ENCODE results near the gene OLFML2B. TPM values are rescaled to one million over a fixed set of nuclear protein-coding genes. Genes with fewer than 3 reads are reported as not detected.

Gene OLFML2B
- total and polyA plus RNA-seq, 2 donors (not counting 1 experiment from before 2014, with no cell fraction given): 5.1 to 7.2 TPM

DNA sequence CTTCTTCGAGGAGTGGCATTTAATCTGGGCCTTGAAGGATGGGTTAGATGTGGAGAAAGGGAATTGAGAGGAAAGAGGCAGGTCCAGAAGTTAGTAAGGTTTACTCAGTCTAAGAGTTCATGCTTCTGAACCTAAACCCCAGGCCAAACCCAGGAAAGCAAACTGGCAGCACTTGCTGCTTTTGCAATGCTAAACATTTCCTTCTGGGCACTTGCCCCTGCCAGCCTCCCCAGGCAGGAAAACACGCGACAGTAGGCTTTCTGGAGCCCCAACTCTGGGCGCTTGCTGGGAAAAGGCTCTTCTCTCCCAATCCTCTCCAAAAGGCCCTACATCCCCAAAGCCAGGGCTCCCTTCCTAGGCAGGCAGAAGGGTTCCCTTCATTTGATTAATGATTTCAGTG, 2.5 kb downstream of the OLFML2B start:
- Histone ChIP-seq H3K9ac (ENCODE audit: insufficient read depth, low read length) (no peak overlapping the region), H3K27ac (ENCODE audit: insufficient read depth, low read length) (no peak overlapping the region), H3K4me3 (replicated peaks in 1 of 4; ENCODE audit: control extremely low read depth in 1 of 4, insufficient read depth in 1 of 4, low read depth in 3 of 4, low read length in 4 of 4) (peak overlapping the region in 1 of 4 experiments; percentile 79), H3K79me2 (ENCODE audit: control insufficient read depth, insufficient read depth, low read length) (no peaks in the 10 kb centered on the region), H3K4me2 (ENCODE audit: extremely low read depth, insufficient read depth, low read length) (no peak overlapping the region), H3K9me3 (ENCODE audit: control insufficient read depth, insufficient read depth, low read depth, low read length) (no peaks in the 10 kb centered on the region), H4K20me1 (ENCODE audit: control insufficient read depth, extremely low read depth, insufficient read depth, low read length) (no peaks in the 10 kb centered on the region), H3K4me1 (ENCODE audit: control insufficient read depth, extremely low read depth, insufficient read depth, low read length) (peaks cover 9% of the 10 kb centered on the region), H3K36me3 (ENCODE audit: control insufficient read depth, insufficient read depth, low read length) (no peaks in the 10 kb centered on the region), H2AFZ (ENCODE audit: low read length) (no peak overlapping the region), H3K27me3 (ENCODE audit: control insufficient read depth, insufficient read depth, low read length) (no peaks in the 10 kb centered on the region)
- no peak for DNase-seq (ENCODE audit: low read depth in 2 of 2)
- no peak for TF ChIP-seq EZH2 (IDR thresholded peaks at IDR 0.05; ENCODE audit: low read length, missing control alignments)
- TF ChIP-seq, protein P1, sequence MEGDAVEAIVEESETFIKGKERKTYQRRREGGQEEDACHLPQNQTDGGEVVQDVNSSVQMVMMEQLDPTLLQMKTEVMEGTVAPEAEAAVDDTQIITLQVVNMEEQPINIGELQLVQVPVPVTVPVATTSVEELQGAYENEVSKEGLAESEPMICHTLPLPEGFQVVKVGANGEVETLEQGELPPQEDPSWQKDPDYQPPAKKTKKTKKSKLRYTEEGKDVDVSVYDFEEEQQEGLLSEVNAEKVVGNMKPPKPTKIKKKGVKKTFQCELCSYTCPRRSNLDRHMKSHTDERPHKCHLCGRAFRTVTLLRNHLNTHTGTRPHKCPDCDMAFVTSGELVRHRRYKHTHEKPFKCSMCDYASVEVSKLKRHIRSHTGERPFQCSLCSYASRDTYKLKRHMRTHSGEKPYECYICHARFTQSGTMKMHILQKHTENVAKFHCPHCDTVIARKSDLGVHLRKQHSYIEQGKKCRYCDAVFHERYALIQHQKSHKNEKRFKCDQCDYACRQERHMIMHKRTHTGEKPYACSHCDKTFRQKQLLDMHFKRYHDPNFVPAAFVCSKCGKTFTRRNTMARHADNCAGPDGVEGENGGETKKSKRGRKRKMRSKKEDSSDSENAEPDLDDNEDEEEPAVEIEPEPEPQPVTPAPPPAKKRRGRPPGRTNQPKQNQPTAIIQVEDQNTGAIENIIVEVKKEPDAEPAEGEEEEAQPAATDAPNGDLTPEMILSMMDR (conservative IDR thresholded peaks at IDR 0.05 in 1 of 2, IDR thresholded peaks at IDR 0.05 in 1 of 2; ENCODE audit: low read depth in 1 of 2, low read length in 2 of 2): no peak

DNA sequence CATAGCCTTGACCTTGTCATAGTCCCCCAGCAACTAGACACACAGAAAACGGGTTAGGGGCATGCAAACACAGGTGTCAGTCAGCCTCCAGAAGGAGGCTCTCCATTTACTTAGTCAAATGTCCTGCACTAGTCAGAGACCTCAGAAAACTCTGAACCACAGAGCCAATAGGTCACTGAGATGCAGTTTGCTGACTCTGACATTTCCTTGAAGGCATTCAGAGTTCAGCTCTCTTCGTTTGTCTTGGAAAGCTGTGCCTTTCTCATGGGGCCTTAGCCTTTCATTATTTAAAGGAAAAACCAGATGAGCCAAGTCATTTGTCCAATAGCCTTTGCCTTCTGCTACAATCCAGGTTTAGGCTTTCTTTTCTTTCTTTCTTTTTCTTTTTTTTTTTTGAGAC, 3.5 kb downstream of the OLFML2B start:
- Histone ChIP-seq H3K4me3 (replicated peaks in 1 of 4; ENCODE audit: control extremely low read depth in 1 of 4, insufficient read depth in 1 of 4, low read depth in 3 of 4, low read length in 4 of 4) (no peak overlapping the region), H4K20me1 (ENCODE audit: control insufficient read depth, extremely low read depth, insufficient read depth, low read length) (no peaks in the 10 kb centered on the region), H3K27me3 (ENCODE audit: control insufficient read depth, insufficient read depth, low read length) (no peaks in the 10 kb centered on the region), H2AFZ (ENCODE audit: low read length) (no peak overlapping the region), H3K9ac (ENCODE audit: insufficient read depth, low read length) (no peak overlapping the region), H3K9me3 (ENCODE audit: control insufficient read depth, insufficient read depth, low read depth, low read length) (no peaks in the 10 kb centered on the region), H3K27ac (ENCODE audit: insufficient read depth, low read length) (no peak overlapping the region), H3K4me1 (ENCODE audit: control insufficient read depth, extremely low read depth, insufficient read depth, low read length) (peaks cover 9% of the 10 kb centered on the region), H3K4me2 (ENCODE audit: extremely low read depth, insufficient read depth, low read length) (no peak overlapping the region), H3K36me3 (ENCODE audit: control insufficient read depth, insufficient read depth, low read length) (no peaks in the 10 kb centered on the region), H3K79me2 (ENCODE audit: control insufficient read depth, insufficient read depth, low read length) (no peaks in the 10 kb centered on the region)
- no peak for TF ChIP-seq EZH2 (IDR thresholded peaks at IDR 0.05; ENCODE audit: low read length, missing control alignments)
- TF ChIP-seq, protein P1 (conservative IDR thresholded peaks at IDR 0.05 in 1 of 2, IDR thresholded peaks at IDR 0.05 in 1 of 2; ENCODE audit: low read depth in 1 of 2, low read length in 2 of 2): no peak
- DNase-seq (ENCODE audit: low read depth in 2 of 2): peak; percentile 23 to 56

DNA sequence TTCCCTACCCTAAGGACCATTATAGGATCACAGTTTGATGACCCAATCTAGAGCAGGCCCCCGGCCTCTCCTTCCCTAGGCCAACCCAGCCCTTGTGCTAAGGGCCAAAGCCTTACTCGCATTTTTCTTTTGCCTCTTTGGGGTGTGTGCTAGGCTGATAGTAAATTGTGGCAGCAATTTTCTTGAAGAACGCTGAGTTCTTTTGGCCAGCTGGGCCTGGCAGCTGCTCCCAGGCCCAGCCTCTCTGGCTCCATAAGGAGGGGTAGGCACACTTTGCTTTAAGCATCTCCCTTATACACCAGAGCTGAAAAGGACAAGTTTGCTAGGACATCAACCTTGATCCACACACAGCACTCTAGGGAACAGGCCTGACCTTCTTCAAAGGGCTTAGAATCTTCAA, 4.2 kb downstream of the OLFML2B start:
- no peak overlapping the region for H3K9ac ChIP-seq (ENCODE audit: insufficient read depth, low read length)
- H4K20me1 ChIP-seq (ENCODE audit: control insufficient read depth, extremely low read depth, insufficient read depth, low read length): no peaks in the 10 kb centered on the region
- H3K4me3 ChIP-seq (replicated peaks in 1 of 4; ENCODE audit: control extremely low read depth in 1 of 4, insufficient read depth in 1 of 4, low read depth in 3 of 4, low read length in 4 of 4): no peak overlapping the region
- no peaks in the 10 kb centered on the region for H3K27me3 ChIP-seq (ENCODE audit: control insufficient read depth, insufficient read depth, low read length)
- H3K79me2 ChIP-seq (ENCODE audit: control insufficient read depth, insufficient read depth, low read length): no peaks in the 10 kb centered on the region
- TF ChIP-seq, protein P1 (conservative IDR thresholded peaks at IDR 0.05 in 1 of 2, IDR thresholded peaks at IDR 0.05 in 1 of 2; ENCODE audit: low read depth in 1 of 2, low read length in 2 of 2): no peak
- no peak for TF ChIP-seq EZH2 (IDR thresholded peaks at IDR 0.05; ENCODE audit: low read length, missing control alignments)
- H3K9me3 ChIP-seq (ENCODE audit: control insufficient read depth, insufficient read depth, low read depth, low read length): no peaks in the 10 kb centered on the region
- no peak overlapping the region for H2AFZ ChIP-seq (ENCODE audit: low read length)
- peaks cover 9% of the 10 kb centered on the region for H3K4me1 ChIP-seq (ENCODE audit: control insufficient read depth, extremely low read depth, insufficient read depth, low read length)
- DNase-seq (ENCODE audit: low read depth in 2 of 2): no peak
- H3K36me3 ChIP-seq (ENCODE audit: control insufficient read depth, insufficient read depth, low read length): no peaks in the 10 kb centered on the region
- H3K4me2 ChIP-seq (ENCODE audit: extremely low read depth, insufficient read depth, low read length): no peak overlapping the region
- no peak overlapping the region for H3K27ac ChIP-seq (ENCODE audit: insufficient read depth, low read length)
